Cardiac septum (tissue), 1 donor: ENCODE data around the gene GRK5. TPM values are rescaled to one million over a fixed set of nuclear protein-coding genes. Genes with fewer than 3 reads are reported as not detected.
"Not testable (repeated sequence)": the region's sequence is repeated elsewhere in the genome, so short reads cannot be mapped to it uniquely, and the experiment has no call there.

Experiments
- DNase-seq: peaks from one replicate; pipeline ENCODE4 v3.0.0-alpha.2; 2020; ENCODE audit warnings: low spot score
- intact Hi-C: fragments of 100-400 bp; cut with DNase I; formaldehyde crosslinking; loops from one replicate; pipeline ENCODE4 v1.14.0; 2022
- total RNA-seq: library from RNA; stranded (reverse); fragmentation: NEBNext Ultra II Directional; extraction: Animal tissue kit (Norgen Biotek cat#: 25700); gene quantifications from one replicate; pipeline ENCODE4 v1.2.1, GENCODE V29; 2021
- donor health status: DM: no; HTN: no; CAD: no.

GRK5 gene
- total RNA-seq, 1 donor from 2014 or later, result 17.6 TPM

GRCh38 chr10:119450606-119451299 is 243.4 kb downstream of the GRK5 start:
- intact Hi-C loops, result no loop called here
- DNase-seq, result no peak

GRCh38 chr10:119451300-119451896 is 244.0 kb downstream of the GRK5 start:
- no peak for DNase-seq
- intact Hi-C loops, result no loop called here

- no peak for DNase-seq
Observed at GRCh38 chr10:119452396-119452795, 245.0 kb downstream of the GRK5 start.

GRCh38 chr10:119453313-119453712 is 245.9 kb downstream of the GRK5 start:
- no peak for DNase-seq
- intact Hi-C loops, result no loop called here

More at GRCh38 chr10:119452396-119452795, 245.0 kb downstream of the GRK5 start:
- intact Hi-C loops, result no loop called here

- intact Hi-C loops, result no loop called here
- no peak for DNase-seq
Observed at GRCh38 chr10:119454316-119454715, 246.9 kb downstream of the GRK5 start.

GRCh38 chr10:119454990-119455389 is 247.6 kb downstream of the GRK5 start:
- intact Hi-C loops, result no loop called here

GRCh38 chr10:119455609-119456434 is 248.5 kb downstream of the GRK5 start:
- intact Hi-C loops, result no loop called here
- DNase-seq, result no peak

More at GRCh38 chr10:119454990-119455389, 247.6 kb downstream of the GRK5 start:
- no peak for DNase-seq

GRCh38 chr10:119456435-119456810 is 249.1 kb downstream of the GRK5 start:
- intact Hi-C loops, result no loop called here
- DNase-seq, result no peak

- DNase-seq, result no peak
- intact Hi-C loops, result no loop called here
Observed at GRCh38 chr10:119457966-119458766, 250.8 kb downstream of the GRK5 start.

- no peak for DNase-seq
- intact Hi-C loops, result no loop called here
Observed at GRCh38 chr10:119459681-119460340, 252.4 kb downstream of the GRK5 start.

- no peak for DNase-seq
- intact Hi-C loops, result no loop called here
Observed at GRCh38 chr10:119460369-119461195, 253.2 kb downstream of the GRK5 start.

- intact Hi-C loops, result no loop called here
- DNase-seq, result no peak
Observed at GRCh38 chr10:119461380-119461779, 254.0 kb downstream of the GRK5 start.

- intact Hi-C loops, result no loop called here
- no peak for DNase-seq
Observed at GRCh38 chr10:119461923-119462322, 254.6 kb downstream of the GRK5 start.

GRCh38 chr10:119462773-119463172 is 255.4 kb downstream of the GRK5 start:
- no peak for DNase-seq

GRCh38 chr10:119463195-119463594 is 255.8 kb downstream of the GRK5 start:
- intact Hi-C loops, DNase-seq: not testable (repeated sequence)

More at GRCh38 chr10:119462773-119463172, 255.4 kb downstream of the GRK5 start:
- intact Hi-C loops, result no loop called here

GRCh38 chr10:119465085-119465484 is 257.7 kb downstream of the GRK5 start:
- no peak for DNase-seq
- intact Hi-C loops, result no loop called here

- no peak for DNase-seq
- intact Hi-C loops, result no loop called here
Observed at GRCh38 chr10:119466076-119466475, 258.7 kb downstream of the GRK5 start.

GRCh38 chr10:119466655-119467054 is 259.3 kb downstream of the GRK5 start:
- DNase-seq, result no peak
- intact Hi-C loops, result no loop called here
